GM18499 (cell line): ENCODE measurements around the gene ATP8B2.
"Not testable (repeated sequence)": the region's sequence is repeated elsewhere in the genome, so short reads cannot be mapped to it uniquely, and the experiment has no call there.

Source experiments
- ATAC-seq: cut with Tn5 transposase; IDR thresholded peaks from one replicate; pipeline ENCODE4 v1.9.1; 2021; ENCODE audit warnings: moderate number of reproducible peaks; ENCODE audit not compliant: insufficient read depth, unreplicated experiment

Gene ATP8B2

DNA sequence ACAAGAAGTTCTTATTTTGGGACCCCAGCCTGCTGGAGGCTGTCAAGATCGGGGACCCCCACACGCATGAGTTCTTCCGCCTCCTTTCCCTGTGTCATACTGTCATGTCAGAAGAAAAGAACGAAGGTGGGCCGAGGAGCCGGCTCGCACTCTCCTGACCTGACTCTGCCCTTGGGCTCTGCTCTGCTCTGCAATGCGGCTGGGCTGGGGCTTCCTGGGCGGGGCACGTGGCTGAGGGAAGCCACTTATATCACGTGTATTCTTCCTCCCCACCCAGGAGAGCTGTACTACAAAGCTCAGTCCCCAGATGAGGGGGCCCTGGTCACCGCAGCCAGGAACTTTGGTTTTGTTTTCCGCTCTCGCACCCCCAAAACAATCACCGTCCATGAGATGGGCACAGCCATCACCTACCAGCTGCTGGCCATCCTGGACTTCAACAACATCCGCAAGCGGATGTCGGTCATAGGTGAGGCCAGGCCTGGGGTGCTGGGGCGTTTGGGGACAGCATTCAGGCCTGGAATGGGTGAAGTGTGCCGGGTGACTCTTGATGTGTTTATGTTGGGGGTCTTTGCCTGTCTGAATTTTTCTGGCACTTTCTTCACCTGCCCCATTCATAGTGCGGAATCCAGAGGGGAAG lies 17.6 kb downstream of the ATP8B2 start:
- no peak for ATAC-seq

- no peak for ATAC-seq
Observed at GRCh38 chr1:154344977-154345837, 19.9 kb downstream of the ATP8B2 start.

GRCh38 chr1:154346276-154346917 lies 21.1 kb downstream of the ATP8B2 start:
- no peak for ATAC-seq

- no peak for ATAC-seq
Observed at GRCh38 chr1:154347961-154348360, 22.6 kb downstream of the ATP8B2 start.

- ATAC-seq, result no peak
Observed at GRCh38 chr1:154348429-154349076, 23.2 kb downstream of the ATP8B2 start.

DNA sequence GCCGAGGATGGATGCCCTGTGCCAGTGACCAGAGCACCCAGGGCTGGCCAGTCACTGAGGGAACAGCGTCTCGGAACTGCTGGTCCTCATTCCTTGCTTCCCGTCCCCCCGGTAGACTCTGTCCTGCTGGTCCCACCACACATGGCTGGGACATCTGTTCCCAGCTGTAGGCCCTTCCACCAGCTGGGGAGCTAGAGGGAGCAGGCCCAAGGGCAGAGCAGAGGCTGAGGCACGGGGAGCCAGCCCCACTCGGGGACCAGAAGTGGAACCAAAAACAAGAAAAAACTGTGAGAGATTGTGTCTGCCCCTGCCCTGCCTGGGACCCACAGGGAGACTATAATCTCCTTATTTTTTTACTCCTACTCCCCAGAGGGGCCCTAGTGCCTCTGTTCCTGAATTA lies 23.8 kb downstream of the ATP8B2 start:
- no peak for ATAC-seq

DNA sequence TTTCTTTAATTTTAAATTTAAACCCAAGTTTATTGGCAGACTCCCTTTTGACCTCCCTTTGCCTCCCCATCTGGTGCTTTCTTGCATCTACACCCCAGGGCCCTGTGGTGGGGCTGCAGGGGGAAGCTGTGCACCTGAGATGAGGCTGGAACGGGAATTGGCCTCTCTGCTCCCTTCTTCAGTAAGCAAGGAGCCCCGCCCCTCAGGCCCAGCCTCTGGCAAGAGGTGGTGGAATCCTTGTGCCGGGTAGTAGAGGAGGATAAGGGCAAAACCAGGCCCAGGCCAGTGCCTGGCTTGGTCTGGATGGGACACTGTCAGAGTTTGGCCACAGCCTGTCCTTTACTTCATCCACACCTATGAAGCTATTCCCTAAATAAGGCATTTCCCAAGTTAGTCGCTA lies 25.1 kb downstream of the ATP8B2 start:
- no peak for ATAC-seq

DNA sequence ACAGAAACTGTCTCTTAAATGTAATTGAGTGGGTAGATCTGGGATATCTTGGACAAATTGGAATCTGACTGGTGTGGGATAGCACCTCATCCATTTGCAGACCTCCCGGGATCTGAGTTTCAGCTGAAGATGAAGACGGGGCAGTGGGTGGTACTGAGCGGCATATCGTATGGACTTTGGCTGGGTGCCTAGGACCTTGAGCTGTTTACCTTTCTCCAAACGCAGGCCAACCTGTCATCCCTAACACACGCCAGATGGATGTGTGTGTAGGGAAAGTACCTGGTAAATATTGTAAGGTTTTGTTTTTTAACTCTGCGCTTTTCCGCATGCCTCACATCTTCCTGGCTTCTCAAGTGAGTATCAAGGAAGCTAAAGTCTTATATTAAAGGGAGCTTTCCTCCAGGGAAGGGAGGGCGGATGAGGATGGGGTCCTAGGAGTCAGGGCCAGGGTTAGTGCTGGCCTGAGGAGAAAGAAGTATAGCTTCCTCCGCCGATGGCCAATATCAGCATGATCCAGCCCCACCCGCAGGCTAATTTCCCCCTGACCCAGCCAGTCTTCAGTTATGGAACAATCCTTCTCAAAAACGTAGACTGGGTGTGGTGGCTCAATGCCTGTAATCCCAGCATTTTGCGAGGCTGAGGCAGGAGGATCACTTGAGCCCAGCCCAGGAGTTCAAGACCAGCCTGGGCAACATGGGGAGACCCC lies 26.2 kb downstream of the ATP8B2 start:
- ATAC-seq, result no peak

- ATAC-seq, result no peak
Observed at GRCh38 chr1:154352245-154352580, 26.9 kb downstream of the ATP8B2 start.

GRCh38 chr1:154352581-154353459 lies 27.5 kb downstream of the ATP8B2 start:
- no peak for ATAC-seq

DNA sequence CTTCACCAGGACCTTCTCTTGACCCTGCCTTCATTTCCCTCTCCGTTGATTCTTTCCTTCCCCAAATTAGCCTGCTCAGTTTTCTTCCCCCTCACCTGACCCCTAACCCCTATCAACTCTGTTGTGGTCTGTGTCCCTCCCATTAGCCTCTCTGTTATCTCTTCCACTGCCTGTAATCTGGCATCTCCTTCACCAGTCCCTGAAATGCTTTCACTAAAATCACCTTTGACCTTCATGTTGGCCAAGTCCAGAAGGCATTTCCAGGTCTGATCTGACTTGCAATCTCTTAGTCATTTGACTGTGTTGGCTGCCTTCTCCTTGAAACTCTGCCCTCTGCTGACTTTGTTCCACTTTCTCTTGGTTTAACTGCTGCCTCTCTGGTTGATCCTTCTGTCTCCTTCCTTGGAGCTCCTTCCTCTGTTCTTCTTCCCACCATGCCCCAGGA lies 28.2 kb downstream of the ATP8B2 start:
- ATAC-seq, result no peak

DNA sequence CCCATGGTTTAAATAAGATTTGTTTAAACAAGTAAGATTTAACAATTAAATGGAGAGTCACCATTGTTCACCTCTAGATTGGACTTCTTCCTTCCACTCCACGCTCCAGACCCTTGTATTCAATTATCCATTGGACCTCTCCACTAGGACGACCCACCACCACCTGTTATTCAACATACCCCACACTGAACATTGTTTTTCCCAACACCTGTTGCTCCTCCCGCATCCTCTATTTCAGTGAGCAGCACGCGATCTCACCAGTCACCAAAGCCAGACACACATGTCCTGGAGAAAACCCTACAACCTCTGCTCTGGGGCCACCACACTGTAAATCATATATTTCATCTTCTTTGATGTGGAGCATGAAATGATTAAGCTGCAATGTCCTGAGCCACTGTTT lies 28.6 kb downstream of the ATP8B2 start:
- ATAC-seq, result no peak

- ATAC-seq, result no peak
Observed at GRCh38 chr1:154358519-154358918, 33.2 kb downstream of the ATP8B2 start.

DNA sequence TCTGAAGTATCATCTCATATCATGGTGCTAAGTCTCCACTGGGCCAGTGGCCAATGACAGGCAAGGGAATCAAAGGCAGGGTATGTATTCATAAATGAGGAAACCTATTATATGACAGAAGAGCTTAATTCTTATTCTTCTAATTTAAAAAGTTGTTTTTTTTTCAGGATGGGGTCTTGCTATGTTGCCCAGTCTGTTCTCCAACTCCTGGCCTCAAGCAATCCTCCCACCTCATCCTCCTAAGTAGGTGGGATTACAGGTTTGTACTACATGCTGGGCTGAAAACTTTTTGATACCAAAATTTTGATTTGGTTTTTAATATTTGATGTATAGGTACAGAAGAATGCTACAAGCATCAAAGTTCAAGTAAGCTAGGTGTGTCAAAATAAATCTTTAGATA lies 35.0 kb downstream of the ATP8B2 start:
- no peak for ATAC-seq

- not testable (repeated sequence) for ATAC-seq
Observed at GRCh38 chr1:154360881-154361280, 35.6 kb downstream of the ATP8B2 start.

DNA sequence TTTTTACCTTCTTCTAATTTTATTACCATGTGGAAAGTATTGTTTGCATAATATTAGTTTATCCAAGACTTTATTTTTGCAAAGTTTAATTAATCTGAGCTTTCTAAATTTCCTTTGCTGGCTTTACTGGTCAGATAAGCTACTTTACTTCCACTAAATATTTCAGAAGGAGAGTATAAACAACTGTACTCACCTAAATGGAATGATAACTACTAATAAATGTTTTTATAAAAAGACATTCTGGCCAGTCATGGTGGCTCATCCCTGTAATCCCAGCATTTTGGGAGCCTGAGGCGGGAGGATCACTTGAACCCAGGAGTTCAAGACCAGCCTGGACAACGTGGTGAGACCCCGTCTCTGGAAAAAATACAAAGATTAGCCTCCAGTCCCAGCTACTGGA lies 36.0 kb downstream of the ATP8B2 start:
- ATAC-seq, result no peak

DNA sequence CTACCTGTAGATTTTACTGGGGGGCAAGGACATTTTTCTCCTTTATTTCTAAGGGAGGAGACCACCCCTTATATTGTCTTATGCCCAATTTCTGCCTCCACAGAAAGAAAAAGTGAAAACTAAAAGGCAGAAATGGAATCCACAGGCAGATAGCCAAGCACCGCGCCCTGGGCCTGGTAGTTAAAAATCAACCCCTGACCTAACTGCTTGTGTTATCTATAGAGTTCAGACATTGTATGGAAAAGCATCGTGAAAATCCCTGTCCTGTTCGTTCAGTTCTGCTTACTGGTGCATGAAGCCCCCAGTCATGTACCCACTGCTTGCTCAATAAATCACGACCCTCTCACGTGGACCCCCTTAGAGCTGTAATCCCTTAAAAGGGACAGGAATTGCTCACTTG lies 46.1 kb downstream of the ATP8B2 start:
- ATAC-seq, result no peak

DNA sequence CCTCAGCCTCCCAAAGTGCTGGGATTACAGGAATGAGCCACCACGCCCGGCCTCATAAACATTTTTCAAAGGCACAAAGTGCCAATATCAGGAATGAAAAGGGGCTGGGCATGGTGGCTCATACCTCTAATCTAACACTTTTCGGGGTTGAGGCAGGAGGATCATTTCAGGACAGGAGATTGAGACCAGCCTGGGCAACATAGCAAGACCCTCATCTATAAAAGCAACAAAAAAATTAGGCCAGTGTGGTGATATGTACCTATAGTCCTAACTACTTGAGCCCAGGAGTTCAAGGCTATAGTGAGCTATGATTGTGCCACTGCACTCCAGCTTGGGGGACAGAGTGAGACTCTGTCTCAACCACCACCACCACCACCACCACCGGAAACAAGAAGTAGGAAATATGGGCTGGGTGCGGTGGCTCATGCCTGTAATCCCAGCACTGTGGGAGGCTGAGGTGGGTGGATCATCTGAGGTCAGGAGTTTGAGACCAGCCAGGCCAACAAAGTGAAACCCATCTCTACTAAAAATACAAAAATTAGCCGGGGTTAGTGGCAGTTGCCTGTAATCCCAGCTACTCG lies 48.5 kb downstream of the ATP8B2 start:
- ATAC-seq, result not testable (repeated sequence)

DNA sequence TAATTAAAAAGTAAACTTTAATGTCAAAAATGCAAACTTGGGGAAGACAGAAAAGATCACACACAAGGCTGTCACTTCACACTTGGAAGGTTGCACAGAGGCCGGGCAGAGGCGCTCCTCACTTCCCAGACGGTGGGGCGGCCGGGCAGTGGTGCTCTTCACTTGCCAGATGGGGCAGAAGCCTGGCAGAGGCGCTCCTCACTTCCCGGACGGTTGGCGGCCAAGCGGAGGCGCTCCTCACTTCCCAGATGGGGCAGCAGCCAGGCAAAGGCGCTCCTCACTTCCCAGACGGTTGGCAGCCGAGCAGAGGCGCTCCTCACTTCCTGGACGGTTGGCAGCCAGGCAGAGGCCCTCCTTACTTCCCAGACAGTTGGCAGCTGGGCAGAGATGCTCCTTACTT lies 54.0 kb downstream of the ATP8B2 start:
- no peak for ATAC-seq
